Lower leg skin (tissue), 4 donors: Measurements from ENCODE around the gene FBH1. TPM values are rescaled to one million over a fixed set of nuclear protein-coding genes. Genes with fewer than 3 reads are reported as not detected.

Source experiments
- DNase-seq, 2 donors: peaks; one replicate each; pipeline ENCODE4 v3.0.0-alpha.2; 2019; ENCODE audit warnings: low spot score in 2 of 2
- H3K4me3 ChIP-seq: fragments of 200-600 bp; sonication (generic); 2 replicates; pipeline ENCODE4 v1.5.1; 2017; ENCODE audit warnings: mild to moderate bottlenecking, low read depth; ENCODE audit not compliant: poor library complexity, severe bottlenecking
- POLR2A ChIP-seq, 2 donors: fragments of 450-650 bp; IDR thresholded peaks; one replicate each; pipeline ENCODE4 v1.6.1; 2016 to 2017; ENCODE audit warnings: antibody characterized with exemption in 2 of 2, mild to moderate bottlenecking in 1 of 2, moderate library complexity in 1 of 2
- WGBS, 2 donors: methylation state at CpG; one replicate each; pipeline ENCODE4 v1.1.5; 2018; 5-methylcytosine and 5-hydroxymethylcytosine counted together
- intact Hi-C: fragments of 100-400 bp; cut with DNase I; formaldehyde crosslinking; loops from one replicate; pipeline ENCODE4 v1.15.0; 2023; ENCODE audit warnings: low total_unique reads
- total RNA-seq, 4 donors: library from RNA; depleted of rRNA; stranded (reverse); fragments of >200 nt; gene quantifications; one replicate each; pipeline ENCODE4 v1.1.0, GENCODE V29; 2016
- TF ChIP-seq, protein P1 (sequence below), 3 donors: fragments of 450-650 bp; IDR thresholded peaks; one replicate each; pipeline ENCODE4 v1.5.1; 2016; ENCODE audit warnings: antibody characterized with exemption in 3 of 3, mild to moderate bottlenecking in 3 of 3, moderate library complexity in 2 of 3

Gene FBH1
- total RNA-seq, 4 donors from 2014 or later: 76.0 to 100 (median 92.2) TPM

DNA sequence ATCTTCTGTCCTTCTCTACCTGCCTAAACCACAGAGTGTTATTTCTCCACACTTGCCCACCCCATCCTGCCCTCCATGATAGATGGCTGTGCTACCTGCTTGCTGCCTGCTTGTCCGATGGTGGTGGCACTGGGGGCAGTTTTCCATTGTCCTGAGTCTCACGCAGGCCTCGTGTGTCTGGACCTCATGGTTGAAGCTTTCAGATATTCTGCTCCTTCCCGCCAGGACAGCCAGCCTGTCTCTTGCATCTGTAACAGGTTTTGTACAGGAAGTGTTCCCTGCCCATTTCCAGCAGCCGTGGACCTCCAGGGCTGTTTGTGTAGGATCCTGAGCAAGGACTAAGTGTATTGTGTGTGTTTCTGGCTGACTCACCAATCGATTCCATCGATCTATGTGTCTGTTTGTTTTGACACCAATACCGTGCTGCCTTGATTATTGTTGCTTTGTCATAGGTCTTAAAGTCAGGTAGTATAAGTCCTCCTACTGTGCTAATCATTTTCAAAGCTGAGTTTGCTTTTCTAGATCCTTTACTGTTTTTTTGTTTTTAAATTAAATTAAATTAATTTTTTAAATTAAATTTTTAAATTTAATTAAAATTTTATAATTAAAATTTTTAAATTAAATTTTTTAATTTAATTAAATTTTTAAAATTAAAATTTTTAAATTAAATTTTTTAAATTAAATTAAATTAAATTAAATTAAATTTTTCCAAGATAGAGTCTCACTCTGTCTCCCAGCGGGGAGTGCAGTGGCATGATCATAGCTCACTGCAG is 78.8 kb downstream of the FBH1 start:
- WGBS, 2 donors: 92 to 94% methylated on average over 9 of the region's 9 CpGs
- H3K4me3 ChIP-seq: no peak overlapping the region
- TF ChIP-seq POLR2A (IDR thresholded peaks at IDR 0.05): no peak
- TF ChIP-seq, protein P1, sequence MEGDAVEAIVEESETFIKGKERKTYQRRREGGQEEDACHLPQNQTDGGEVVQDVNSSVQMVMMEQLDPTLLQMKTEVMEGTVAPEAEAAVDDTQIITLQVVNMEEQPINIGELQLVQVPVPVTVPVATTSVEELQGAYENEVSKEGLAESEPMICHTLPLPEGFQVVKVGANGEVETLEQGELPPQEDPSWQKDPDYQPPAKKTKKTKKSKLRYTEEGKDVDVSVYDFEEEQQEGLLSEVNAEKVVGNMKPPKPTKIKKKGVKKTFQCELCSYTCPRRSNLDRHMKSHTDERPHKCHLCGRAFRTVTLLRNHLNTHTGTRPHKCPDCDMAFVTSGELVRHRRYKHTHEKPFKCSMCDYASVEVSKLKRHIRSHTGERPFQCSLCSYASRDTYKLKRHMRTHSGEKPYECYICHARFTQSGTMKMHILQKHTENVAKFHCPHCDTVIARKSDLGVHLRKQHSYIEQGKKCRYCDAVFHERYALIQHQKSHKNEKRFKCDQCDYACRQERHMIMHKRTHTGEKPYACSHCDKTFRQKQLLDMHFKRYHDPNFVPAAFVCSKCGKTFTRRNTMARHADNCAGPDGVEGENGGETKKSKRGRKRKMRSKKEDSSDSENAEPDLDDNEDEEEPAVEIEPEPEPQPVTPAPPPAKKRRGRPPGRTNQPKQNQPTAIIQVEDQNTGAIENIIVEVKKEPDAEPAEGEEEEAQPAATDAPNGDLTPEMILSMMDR (IDR thresholded peaks at IDR 0.05): no peak
- peak in 1 of 2 donors; percentile 50 for DNase-seq
- intact Hi-C loops: no loop called here

DNA sequence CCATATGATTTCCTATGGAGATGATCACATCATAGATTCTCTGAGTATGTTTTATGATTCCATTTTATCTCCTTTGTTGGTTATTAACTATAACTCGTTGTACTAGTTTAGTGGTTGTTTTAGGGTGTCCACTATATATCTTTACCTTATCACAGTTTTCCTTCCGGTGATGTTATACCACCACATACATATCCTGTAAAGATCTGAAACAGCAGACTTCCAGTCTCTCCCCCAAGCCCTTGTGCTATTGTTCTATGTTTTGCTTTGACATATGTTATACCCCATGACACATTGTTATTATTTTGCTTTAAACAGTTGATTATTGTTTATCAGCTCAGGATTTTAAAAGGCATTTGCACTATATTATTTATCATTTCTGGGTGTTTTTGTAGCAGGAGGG is 80.0 kb downstream of the FBH1 start:
- TF ChIP-seq, protein P1 (IDR thresholded peaks at IDR 0.05): no peak
- TF ChIP-seq POLR2A (IDR thresholded peaks at IDR 0.05): no peak
- intact Hi-C loops: no loop called here
- H3K4me3 ChIP-seq: no peak overlapping the region
- WGBS, 2 donors: 88 to 90% methylated on average over 2 of the region's 2 CpGs
- no peak for DNase-seq

DNA sequence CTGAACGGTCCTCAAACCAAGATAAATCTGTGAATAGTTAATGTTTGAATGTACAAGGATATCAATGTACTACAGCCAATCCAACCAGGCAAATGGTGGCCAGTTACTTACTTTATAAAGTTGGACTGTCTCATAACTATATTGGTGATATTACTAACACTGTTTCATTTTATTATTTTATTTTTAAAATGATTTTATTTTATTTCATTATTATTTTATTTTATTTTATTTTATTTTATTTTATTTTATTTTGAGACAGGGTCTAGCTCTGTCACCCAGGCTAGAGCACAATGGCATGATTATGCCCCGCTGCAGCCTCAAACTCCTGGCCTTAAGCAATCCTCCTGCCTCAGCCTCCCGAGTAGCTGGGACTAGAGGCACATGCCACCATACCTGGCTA is 80.5 kb downstream of the FBH1 start:
- peak in 1 of 2 donors; percentile 12 for DNase-seq
- intact Hi-C loops: no loop called here
- 86% methylated on average over 3 of the region's 3 CpGs for WGBS, 2 donors
- TF ChIP-seq, protein P1 (IDR thresholded peaks at IDR 0.05): no peak
- no peak for TF ChIP-seq POLR2A (IDR thresholded peaks at IDR 0.05)
- H3K4me3 ChIP-seq: no peak overlapping the region

DNA sequence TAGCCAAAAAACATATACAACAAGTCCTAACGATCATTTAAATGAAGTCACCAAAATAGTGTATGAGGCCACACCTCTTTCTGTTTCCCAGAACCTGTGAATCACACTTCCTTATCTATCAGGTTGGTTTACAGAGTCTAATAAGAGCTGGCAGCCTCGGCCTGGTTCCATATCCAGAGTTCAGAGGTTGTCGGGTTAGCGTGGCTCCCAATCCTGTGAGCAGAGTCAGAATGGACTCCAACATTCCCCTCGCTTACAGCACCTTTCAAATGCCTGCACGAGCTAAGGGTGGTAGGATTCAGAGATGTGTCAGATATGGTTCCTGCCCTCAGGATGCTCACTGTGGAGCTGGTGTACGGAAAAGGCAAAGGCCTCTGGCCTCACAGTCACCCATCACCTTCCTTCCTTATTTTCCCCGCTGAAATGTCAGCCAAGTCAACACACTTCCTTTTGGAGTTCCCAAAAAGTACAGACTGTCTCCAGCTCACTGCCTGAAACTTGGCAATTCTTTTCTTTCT is 81.3 kb downstream of the FBH1 start:
- intact Hi-C loops: no loop called here
- TF ChIP-seq, protein P1 (IDR thresholded peaks at IDR 0.05): no peak
- no peak for TF ChIP-seq POLR2A (IDR thresholded peaks at IDR 0.05)
- peak in 1 of 2 donors; percentile 68 for DNase-seq
- WGBS, 2 donors: 37 to 38% methylated on average over 8 of the region's 8 CpGs
- no peak overlapping the region for H3K4me3 ChIP-seq

DNA sequence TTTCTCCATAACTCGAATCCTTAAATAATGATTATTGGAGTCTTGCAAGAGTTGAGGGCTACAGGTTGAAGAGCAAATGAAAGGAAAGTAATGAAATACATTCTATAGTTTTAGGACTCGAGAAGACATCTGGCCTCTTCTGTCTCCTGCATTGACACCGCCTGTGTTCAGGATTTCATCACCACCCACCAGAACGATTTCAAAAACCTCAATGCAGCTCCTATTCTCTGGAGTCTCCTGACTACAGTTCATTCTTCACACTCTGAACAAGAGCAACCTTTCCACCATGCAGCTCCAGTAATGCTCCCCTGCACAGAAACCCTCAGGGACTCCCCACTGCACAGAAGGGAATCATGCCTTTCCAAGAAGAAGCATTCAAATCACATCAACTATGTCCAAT is 81.8 kb downstream of the FBH1 start:
- DNase-seq: peak in 1 of 2 donors; percentile 61
- intact Hi-C loops: no loop called here
- no peak overlapping the region for H3K4me3 ChIP-seq
- WGBS, 2 donors: 43 to 47% methylated on average over 4 of the region's 4 CpGs
- TF ChIP-seq POLR2A (IDR thresholded peaks at IDR 0.05): no peak
- TF ChIP-seq, protein P1 (IDR thresholded peaks at IDR 0.05): no peak
